Mucosa of gallbladder (tissue), 1 donor: Measurements from ENCODE around the gene ADGRG1. TPM values are rescaled to one million over a fixed set of nuclear protein-coding genes. Genes with fewer than 3 reads are reported as not detected.

Source experiments
- DNase-seq: peaks from one replicate; pipeline ENCODE4 v3.0.0-alpha.2; 2020; ENCODE audit warnings: low spot score
- total RNA-seq: library from RNA; stranded (reverse); gene quantifications from one replicate; pipeline ENCODE4 v1.2.1, GENCODE V29; 2021
- donor health status: DM: no; HTN: no; CAD: no.

Gene ADGRG1
- total RNA-seq, 1 donor from 2014 or later, result 312 TPM

- no peak for DNase-seq
Observed at GRCh38 chr16:57682809-57683635, 54.6 kb downstream of the ADGRG1 start.

GRCh38 chr16:57683636-57684545 lies 55.5 kb downstream of the ADGRG1 start:
- DNase-seq, result no peak

GRCh38 chr16:57684626-57685358 lies 56.4 kb downstream of the ADGRG1 start:
- no peak for DNase-seq

DNA sequence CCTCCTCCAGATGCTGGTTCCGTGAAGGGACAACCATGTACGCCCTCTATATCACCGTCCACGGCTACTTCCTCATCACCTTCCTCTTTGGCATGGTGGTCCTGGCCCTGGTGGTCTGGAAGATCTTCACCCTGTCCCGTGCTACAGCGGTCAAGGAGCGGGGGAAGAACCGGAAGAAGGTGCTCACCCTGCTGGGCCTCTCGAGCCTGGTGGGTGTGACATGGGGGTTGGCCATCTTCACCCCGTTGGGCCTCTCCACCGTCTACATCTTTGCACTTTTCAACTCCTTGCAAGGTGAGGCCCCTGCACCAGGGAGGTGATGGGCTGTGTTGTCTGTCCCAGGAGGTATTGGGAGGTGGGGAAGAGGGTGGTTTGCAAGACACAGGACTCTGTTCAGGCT lies 57.2 kb downstream of the ADGRG1 start:
- DNase-seq, result no peak

DNA sequence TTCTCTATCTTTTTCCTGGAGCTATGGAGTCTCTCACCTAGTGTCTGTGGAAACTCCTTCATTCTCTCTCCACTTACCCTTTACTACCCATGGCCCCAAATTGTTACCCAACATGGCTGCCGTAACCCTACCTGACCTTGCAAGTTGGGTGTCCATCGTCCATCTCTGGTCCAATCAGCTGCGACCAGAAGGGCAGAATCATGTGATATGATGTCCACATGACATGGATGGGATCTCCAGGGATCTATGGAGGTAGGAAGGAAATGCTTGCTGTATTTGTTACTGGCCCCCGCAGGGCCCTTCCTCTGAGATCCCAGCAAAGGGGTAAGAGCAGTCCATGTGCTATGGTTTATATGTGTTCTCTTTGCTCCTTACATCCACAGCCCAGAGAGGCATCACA lies 58.1 kb downstream of the ADGRG1 start:
- DNase-seq, result no peak

GRCh38 chr16:57687363-57687929 lies 59.0 kb downstream of the ADGRG1 start:
- DNase-seq, result no peak

- no peak for DNase-seq
Observed at GRCh38 chr16:57688487-57688986, 60.1 kb downstream of the ADGRG1 start.

GRCh38 chr16:57688987-57689761 lies 60.7 kb downstream of the ADGRG1 start:
- DNase-seq, result no peak

DNA sequence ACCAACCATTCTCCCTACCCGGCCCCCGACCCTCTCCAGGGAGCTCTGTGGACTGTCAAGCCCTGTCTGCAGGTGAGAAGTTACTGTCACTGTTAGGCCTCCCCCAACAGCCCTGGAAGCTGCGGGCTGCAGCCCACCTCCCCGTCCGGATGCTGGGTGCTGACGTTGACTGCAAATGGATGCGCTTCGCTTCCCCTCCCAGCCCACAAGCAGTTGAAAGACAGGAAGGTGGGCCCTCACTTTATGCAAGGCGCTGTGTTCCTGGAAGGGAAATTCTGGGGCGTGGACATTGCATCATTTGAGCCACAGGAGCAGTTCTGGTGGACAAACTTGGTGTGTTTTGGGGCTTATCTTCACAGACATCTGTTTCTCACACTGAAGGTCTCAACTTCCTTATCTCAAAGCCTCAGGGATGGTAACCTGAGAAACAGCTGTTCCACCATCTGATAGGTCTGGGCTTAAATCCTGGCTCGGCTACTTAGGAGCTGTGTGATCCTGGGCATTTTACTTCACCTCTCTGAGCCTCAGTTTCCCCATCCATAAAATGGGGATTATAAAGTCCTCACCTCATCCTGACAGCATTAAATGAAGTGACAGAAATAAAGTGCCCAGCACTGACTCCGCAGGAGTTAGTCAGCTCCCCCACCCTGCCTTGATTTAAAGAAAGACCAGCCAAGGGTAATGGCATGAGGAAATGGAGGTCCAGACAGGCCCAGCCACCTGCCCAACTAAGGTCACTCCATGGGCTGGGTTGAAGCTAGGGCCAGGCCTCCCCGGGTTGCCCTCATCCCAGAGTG lies 61.5 kb downstream of the ADGRG1 start:
- DNase-seq, result no peak

GRCh38 chr16:57690782-57691471 lies 62.5 kb downstream of the ADGRG1 start:
- no peak for DNase-seq

DNA sequence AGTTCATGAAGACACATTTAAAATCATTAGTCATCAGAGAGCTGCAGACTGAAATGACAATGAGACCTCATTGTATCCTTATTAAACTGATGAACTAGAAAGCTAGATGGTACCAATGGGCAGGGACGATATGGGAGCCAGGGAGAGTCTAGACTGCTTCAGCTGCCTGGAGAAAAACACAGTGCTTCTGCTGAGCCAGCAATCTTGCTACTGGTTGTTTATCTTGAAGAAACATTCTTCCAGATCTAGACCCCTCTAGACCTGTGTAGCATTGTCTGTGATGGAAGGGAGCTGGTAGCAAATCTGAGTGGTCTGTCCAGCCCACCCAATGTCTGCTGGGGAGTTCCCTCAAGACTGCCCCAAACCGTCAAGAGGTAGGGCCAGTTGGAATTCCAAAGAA lies 64.2 kb downstream of the ADGRG1 start:
- no peak for DNase-seq

DNA sequence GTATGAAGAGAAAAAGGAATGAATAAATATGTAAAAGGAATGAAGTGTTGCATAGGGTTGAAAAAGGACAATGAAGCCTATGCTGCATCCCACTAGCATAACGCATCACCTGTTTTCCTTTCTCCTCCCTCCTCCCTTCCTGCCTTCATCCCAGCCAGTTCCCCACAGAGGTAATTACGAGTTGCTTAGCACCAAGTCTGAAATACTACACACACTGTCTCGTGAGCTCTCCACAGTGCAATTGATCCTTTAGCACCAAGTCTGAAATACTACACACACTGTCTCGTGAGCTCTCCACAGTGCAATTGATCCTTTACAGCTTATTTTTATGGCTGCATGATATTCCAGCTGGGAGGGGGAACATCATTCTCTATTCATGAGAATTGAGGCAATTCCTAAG lies 65.1 kb downstream of the ADGRG1 start:
- no peak for DNase-seq

DNA sequence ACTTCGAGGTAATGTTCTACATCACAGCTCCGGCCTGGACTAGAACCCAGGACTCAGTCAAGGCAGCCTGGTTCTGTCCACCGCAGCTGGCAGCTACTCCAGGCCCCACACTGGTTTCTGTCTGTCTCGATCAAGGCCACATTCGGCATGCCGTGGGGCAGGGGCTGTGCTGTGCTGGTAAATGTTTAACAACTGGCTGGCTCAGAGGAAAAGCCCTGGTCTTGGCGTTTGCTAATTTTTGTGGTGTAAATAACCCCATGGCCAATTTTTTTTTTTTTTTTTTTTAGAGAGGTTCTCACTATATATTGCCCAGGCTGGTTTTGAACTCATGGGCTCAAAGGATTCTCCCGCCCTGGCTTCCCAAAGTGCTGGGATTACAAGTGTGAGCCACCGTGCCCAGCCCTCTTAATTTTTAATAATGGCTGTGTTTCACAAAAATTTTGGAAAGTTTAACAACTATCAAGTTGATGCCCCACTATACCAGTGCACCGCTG lies 65.8 kb downstream of the ADGRG1 start:
- DNase-seq, result no peak

DNA sequence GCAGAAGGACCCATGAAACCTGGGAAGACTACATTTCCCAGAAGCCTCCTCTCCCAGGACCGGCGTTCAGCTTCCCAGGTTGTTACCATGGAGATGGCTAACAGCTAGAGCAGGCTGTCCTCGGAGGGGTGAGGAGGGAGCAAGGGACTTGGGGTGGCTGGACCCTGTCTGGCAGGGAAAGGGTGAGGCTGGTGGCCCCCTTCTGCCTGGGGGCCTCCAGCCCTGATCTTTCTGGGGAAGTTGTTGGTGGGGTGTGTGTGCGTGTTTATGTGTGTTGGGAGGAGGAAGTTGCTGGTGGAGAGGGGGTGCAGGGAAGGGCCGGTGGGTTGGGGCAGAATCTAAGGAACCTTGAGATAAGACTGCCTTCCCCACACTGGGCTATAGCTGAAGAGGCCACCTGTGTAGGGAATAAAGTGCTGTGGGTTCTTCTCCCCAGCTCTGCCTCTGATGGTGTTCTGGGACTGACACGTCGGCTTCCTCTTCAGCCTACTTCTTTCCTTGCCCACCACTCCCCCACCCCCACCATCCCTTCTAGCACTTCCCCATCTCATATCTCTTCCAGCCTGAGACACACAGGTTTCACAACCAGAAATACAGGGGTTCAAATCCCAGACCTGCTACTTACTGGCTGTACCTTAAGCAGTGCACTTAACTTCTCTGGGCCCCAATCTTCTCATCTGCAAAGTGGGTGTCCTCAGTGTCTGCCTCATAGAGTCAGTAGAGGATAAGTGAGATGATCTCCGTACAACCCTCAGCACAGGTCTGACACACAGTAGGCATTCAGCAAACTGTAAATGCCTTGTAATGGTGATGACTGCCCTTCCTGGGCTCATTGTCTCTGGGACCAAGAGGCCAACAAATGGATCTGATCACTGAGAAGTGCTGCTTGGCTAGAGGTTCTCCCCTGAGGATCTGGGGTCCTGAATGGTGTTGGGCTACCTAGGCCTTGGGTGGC lies 66.6 kb downstream of the ADGRG1 start, which contains the start of gene DRC7:
DRC7 (plus strand) TSS at position 82 of the 955 bp plus-strand sequence. CDS start 3,144 bp downstream, outside the sequence.
- peak; percentile 66 for DNase-seq

DNA sequence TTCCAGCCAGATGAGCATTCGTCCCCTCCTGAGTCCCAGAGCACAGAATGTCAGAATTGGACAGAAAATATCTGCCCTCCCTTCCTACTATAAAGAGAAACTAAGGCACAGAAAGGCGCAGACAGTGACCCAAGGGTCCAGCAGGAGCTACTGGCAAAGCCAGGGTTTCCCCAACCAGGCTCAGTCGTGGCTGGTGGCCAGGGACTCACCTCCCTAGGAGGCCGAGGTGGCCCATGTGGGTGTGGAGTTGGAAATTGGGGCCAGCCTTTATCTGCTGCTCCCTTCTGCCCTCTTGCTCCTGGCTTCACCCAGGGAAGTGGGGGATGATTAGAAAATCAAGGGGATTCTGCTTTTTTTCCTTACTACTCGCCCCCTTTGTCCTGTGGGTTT lies 67.2 kb downstream of the ADGRG1 start:
- DNase-seq, result no peak

GRCh38 chr16:57696240-57696639 lies 67.8 kb downstream of the ADGRG1 start:
- no peak for DNase-seq

DNA sequence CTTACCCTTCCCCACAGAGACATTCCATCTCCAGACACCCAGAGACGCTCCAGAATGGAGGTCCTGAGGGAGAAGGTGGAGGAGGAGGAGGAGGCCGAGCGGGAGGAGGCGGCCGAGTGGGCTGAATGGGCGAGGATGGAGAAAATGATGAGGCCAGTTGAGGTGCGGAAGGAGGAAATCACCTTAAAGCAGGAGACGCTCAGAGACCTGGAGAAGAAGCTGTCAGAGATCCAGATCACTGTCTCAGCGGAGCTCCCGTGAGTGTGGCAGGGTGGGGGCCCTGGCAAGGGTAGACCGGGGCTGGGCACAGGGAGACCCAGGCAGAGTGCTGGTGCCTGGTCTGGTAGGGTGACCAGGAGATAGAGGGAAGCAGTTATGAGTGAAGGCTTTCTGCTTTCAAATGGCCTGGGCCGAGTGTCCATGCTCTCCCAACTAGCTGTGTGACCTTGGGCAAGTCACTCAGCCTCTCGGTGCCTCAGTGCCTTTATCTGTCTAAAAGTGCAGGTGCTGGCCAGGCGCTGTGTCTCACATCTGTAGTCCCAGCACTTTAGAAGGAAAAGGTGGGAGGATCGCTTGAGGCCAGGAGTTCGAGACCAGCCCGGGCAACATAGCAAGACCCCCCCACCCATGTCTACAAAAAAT lies 69.6 kb downstream of the ADGRG1 start:
- DNase-seq, result no peak
